H9 (cell line): ENCODE measurements around the gene LRRC23. TPM values are rescaled to one million over a fixed set of nuclear protein-coding genes. Genes with fewer than 3 reads are reported as not detected.

Experiments
- DNase-seq: peaks from one replicate; pipeline ENCODE4 v3.0.0-alpha.2; 2017
- H2AFZ ChIP-seq: one replicate; pipeline ENCODE4 v1.6.1; 2013; ENCODE audit warnings: mild to moderate bottlenecking, low read length, control low read depth, moderate library complexity
- H2AK5ac ChIP-seq: 2 replicates; pipeline ENCODE4 v1.6.1; 2013; ENCODE audit warnings: low read length, control low read depth, mixed read lengths; ENCODE audit not compliant: insufficient read length
- H2BK120ac ChIP-seq: one replicate; pipeline ENCODE4 v1.6.1; 2013; ENCODE audit warnings: low read depth, mild to moderate bottlenecking, low read length, control low read depth, inconsistent platforms; ENCODE audit not compliant: poor library complexity, severe bottlenecking
- H2BK12ac ChIP-seq: 2 replicates; pipeline ENCODE4 v1.6.1; 2013; ENCODE audit warnings: low read length, control low read depth, mixed read lengths, low read depth; ENCODE audit not compliant: insufficient read length
- H2BK15ac ChIP-seq: 2 replicates; pipeline ENCODE4 v1.6.1; 2013; ENCODE audit warnings: low read depth, low read length, control low read depth
- H2BK20ac ChIP-seq: one replicate; pipeline ENCODE4 v1.6.1; 2013; ENCODE audit warnings: low read depth, mild to moderate bottlenecking, low read length, control low read depth, inconsistent platforms; ENCODE audit not compliant: poor library complexity, severe bottlenecking
- H2BK5ac ChIP-seq: 2 replicates; pipeline ENCODE4 v1.6.1; 2013; ENCODE audit warnings: low read length, control low read depth, mixed read lengths; ENCODE audit not compliant: insufficient read length
- H3K14ac ChIP-seq: 2 replicates; pipeline ENCODE4 v1.6.1; 2013; ENCODE audit warnings: low read length, control low read depth; ENCODE audit not compliant: insufficient read depth
- H3K18ac ChIP-seq: 2 replicates; pipeline ENCODE4 v1.6.1; 2013; ENCODE audit warnings: low read depth, mild to moderate bottlenecking, mixed read lengths, low read length, control low read depth; ENCODE audit not compliant: insufficient read length
- H3K23ac ChIP-seq: 2 replicates; pipeline ENCODE4 v1.6.1; 2013; ENCODE audit warnings: low read length, control low read depth, mixed read lengths, low read depth; ENCODE audit not compliant: insufficient read length
- H3K23me2 ChIP-seq: 2 replicates; pipeline ENCODE4 v1.6.1; 2013; ENCODE audit warnings: low read depth, mild to moderate bottlenecking, mixed read lengths, low read length, control low read depth; ENCODE audit not compliant: insufficient read length, poor library complexity, severe bottlenecking
- H3K27ac ChIP-seq: 2 replicates; pipeline ENCODE4 v1.5.1; 2013; ENCODE audit warnings: low read length, control low read depth, mixed read lengths, low read depth; ENCODE audit not compliant: insufficient read length
- H3K27me3 ChIP-seq: 2 replicates; pipeline ENCODE4 v1.6.1; 2013; ENCODE audit warnings: low read length, control low read depth, inconsistent platforms; ENCODE audit not compliant: insufficient read depth
- H3K4ac ChIP-seq: 2 replicates; pipeline ENCODE4 v1.6.1; 2013; ENCODE audit warnings: low read depth, mild to moderate bottlenecking, control low read depth, inconsistent platforms, low read length, moderate library complexity
- H3K4me1 ChIP-seq: 2 replicates; pipeline ENCODE4 v1.6.1; 2013; ENCODE audit warnings: low read length, control low read depth, inconsistent platforms; ENCODE audit not compliant: insufficient read depth
- H3K4me2 ChIP-seq: 2 replicates; pipeline ENCODE4 v1.6.1; 2013; ENCODE audit warnings: low read length, control low read depth, mixed read lengths; ENCODE audit not compliant: insufficient read length, insufficient read depth
- H3K56ac ChIP-seq: 2 replicates; pipeline ENCODE4 v1.6.1; 2013; ENCODE audit warnings: low read depth, mild to moderate bottlenecking, mixed read lengths, low read length, control low read depth; ENCODE audit not compliant: insufficient read length
- H3K79me1 ChIP-seq: 2 replicates; pipeline ENCODE4 v1.6.1; 2013; ENCODE audit warnings: low read depth, mild to moderate bottlenecking, moderate library complexity, low read length, control low read depth, inconsistent platforms; ENCODE audit not compliant: insufficient read depth, poor library complexity, severe bottlenecking
- H3K79me2 ChIP-seq: 2 replicates; pipeline ENCODE4 v1.6.1; 2013; ENCODE audit warnings: low read length, control low read depth, inconsistent platforms; ENCODE audit not compliant: insufficient read depth
- H3K9ac ChIP-seq: 2 replicates; pipeline ENCODE4 v1.6.1; 2013; ENCODE audit warnings: low read length, control low read depth, mixed read lengths; ENCODE audit not compliant: insufficient read length; ENCODE audit errors: extremely low read depth
- H3K9me3 ChIP-seq: one replicate; pipeline ENCODE4 v1.6.1; 2013; ENCODE audit warnings: low read depth, low read length, inconsistent platforms; ENCODE audit not compliant: control insufficient read depth
- H3T11ph ChIP-seq: one replicate; pipeline ENCODE4 v1.6.1; 2013; ENCODE audit warnings: mild to moderate bottlenecking, low read length, control low read depth, inconsistent platforms
- H4K20me1 ChIP-seq: one replicate; pipeline ENCODE4 v1.6.1; 2013; ENCODE audit not compliant: control insufficient read depth, insufficient read length, insufficient read depth
- H4K5ac ChIP-seq: 2 replicates; pipeline ENCODE4 v1.6.1; 2013; ENCODE audit warnings: low read depth, mild to moderate bottlenecking, mixed read lengths, low read length, control low read depth; ENCODE audit not compliant: insufficient read length
- H4K8ac ChIP-seq: replicated peaks from 2 replicates; pipeline ENCODE4 v1.6.1; 2013; ENCODE audit warnings: low read length, control low read depth, mixed read lengths, low read depth; ENCODE audit not compliant: insufficient read length
- H4K91ac ChIP-seq: 2 replicates; pipeline ENCODE4 v1.6.1; 2013; ENCODE audit warnings: low read depth, mild to moderate bottlenecking, moderate library complexity, mixed read lengths, low read length, control low read depth; ENCODE audit not compliant: insufficient read length
- H3K27ac Mint-ChIP-seq, 3 experiments: 2 replicates in 2 of 3; 3 replicates in 1 of 3; pipeline ENCODE4 v1.8.0; 2020 to 2021; ENCODE audit warnings: mixed read lengths in 3 of 3, mild to moderate bottlenecking in 1 of 3, moderate library complexity in 1 of 3
- H3K27me3 Mint-ChIP-seq: 2 replicates; pipeline ENCODE4 v1.8.0; 2021; ENCODE audit warnings: low read depth, mild to moderate bottlenecking, moderate library complexity, mixed read lengths
- H3K36me3 Mint-ChIP-seq, 3 experiments: 2 replicates in 2 of 3; 3 replicates in 1 of 3; pipeline ENCODE4 v1.8.0; 2020 to 2021; ENCODE audit warnings: low read depth in 3 of 3, mixed read lengths in 3 of 3; ENCODE audit not compliant: insufficient read depth in 1 of 3
- H3K4me1 Mint-ChIP-seq, 2 experiments: 2 replicates each; pipeline ENCODE4 v1.8.0; 2020; ENCODE audit warnings: mixed read lengths in 2 of 2
- H3K4me3 Mint-ChIP-seq, 2 experiments: 2 replicates in 1 of 2; 3 replicates in 1 of 2; pipeline ENCODE4 v1.8.0; 2020 to 2021; ENCODE audit warnings: mild to moderate bottlenecking in 2 of 2, mixed read lengths in 2 of 2, moderate library complexity in 1 of 2
- H3K9me3 Mint-ChIP-seq, 2 experiments: 2 replicates in 1 of 2; 3 replicates in 1 of 2; pipeline ENCODE4 v1.8.0; 2020; ENCODE audit warnings: mild to moderate bottlenecking in 2 of 2, mixed read lengths in 2 of 2, moderate library complexity in 1 of 2
- WGBS: extraction: QIAGEN DNeasy Blood & Tissue Kit; methylation state at CpG from one replicate; pipeline ENCODE4 v1.1.7; 2013; ENCODE audit warnings: missing lambda C conversion rate, low lambda C conversion rate, mixed read lengths; ENCODE audit not compliant: insufficient read length; ENCODE audit errors: extremely low coverage; 5-methylcytosine and 5-hydroxymethylcytosine counted together
- total RNA-seq: library from RNA; stranded (reverse); gene quantifications from 2 replicates; pipeline ENCODE4 v1.2.1, GENCODE V29; 2021
- TF ChIP-seq, protein P1 (sequence below): fragments of 200-600 bp; sonication (generic); conservative IDR thresholded peaks from 3 replicates; pipeline ENCODE4 v1.8.0; 2021; ENCODE audit warnings: antibody characterized with exemption, mild to moderate bottlenecking

The LRRC23 gene
- total RNA-seq, 1 experiment from 2014 or later = 2.1 TPM

DNA sequence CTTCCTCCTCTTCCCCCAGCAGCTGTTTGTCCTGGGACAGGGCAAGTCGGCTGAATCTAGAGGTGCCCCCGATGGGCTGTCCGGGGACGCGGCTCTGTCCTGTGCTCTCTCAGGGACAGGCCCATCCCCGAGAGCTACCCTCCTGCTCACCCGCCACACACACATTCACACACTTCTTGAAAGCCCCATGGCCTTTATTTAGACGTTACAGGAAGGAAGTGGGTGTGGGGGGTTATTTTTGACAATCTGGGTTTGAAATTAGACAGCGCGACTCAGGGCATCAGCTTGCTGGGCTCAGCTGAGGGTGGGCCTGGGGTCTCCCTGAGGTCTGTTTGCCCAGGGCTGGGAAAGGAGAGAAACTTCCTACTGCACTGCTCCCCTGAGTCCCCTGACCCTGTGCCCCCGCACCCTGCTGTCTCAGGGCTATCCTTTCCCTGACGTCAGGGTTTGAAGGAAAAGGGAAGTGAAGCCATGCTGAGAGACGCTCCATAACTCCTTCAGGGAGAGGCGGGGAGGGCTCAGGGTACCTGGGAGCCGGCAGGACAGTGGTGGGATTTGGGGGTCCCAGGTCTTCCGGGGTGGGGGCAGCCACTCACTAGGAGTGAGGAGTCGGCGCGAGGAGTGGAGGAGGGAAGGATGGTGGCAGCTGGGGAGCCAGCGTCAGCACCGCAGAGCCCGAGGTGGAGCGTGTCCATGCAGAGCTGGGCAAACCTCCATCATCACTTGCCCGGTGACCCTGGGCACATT lies 54.6 kb downstream of the LRRC23 start:
- Histone ChIP-seq H3K4me2 (no peak overlapping the region), H3K14ac (no peak overlapping the region), H2BK12ac (no peak overlapping the region), H4K8ac (no peak overlapping the region), H2BK20ac (no peak overlapping the region), H2AK5ac (no peak overlapping the region), H3K9me3 (no peaks in the 10 kb centered on the region), H3K4me1 (peaks cover 6% of the 10 kb centered on the region; the same call in 1 of the 2 replicates), H2BK15ac (no peak overlapping the region), H3K23me2 (peaks cover 17% of the 10 kb centered on the region), H2BK5ac (no peak overlapping the region), H3K4ac (no peak overlapping the region), H3K79me2 (no peaks in the 10 kb centered on the region; the same call in 1 of the 2 replicates), H3T11ph (no peak overlapping the region), H2BK120ac (no peak overlapping the region), H3K27me3 (no peaks in the 10 kb centered on the region), H2AFZ (no peak overlapping the region), H3K18ac (no peak overlapping the region), H3K27ac (no peak overlapping the region), H4K20me1 (no peaks in the 10 kb centered on the region), H4K5ac (no peak overlapping the region), H3K79me1 (no peaks in the 10 kb centered on the region), H4K91ac (no peak overlapping the region), H3K23ac (no peak overlapping the region), H3K56ac (no peak overlapping the region), H3K9ac (no peak overlapping the region)
- no CpG with 5 or more reads among the region's 24 CpGs for WGBS
- Mint-ChIP-seq H3K9me3 (no peaks in the 10 kb centered on the region), H3K36me3 (peaks cover 0 to 9% (median 0%) of the 10 kb centered on the region in 3 experiments; a peak in 4 of 7 replicates), H3K27me3 (no peaks in the 10 kb centered on the region; the same call in 1 of the 2 replicates), H3K4me1 (peaks cover 30 to 44% of the 10 kb centered on the region in 2 experiments), H3K4me3 (no peak overlapping the region; a peak in 1 of 5 replicates), H3K27ac (peak overlapping the region in 1 of 3 experiments; percentile 83; a peak in 3 of 7 replicates)
- TF ChIP-seq, protein P1, sequence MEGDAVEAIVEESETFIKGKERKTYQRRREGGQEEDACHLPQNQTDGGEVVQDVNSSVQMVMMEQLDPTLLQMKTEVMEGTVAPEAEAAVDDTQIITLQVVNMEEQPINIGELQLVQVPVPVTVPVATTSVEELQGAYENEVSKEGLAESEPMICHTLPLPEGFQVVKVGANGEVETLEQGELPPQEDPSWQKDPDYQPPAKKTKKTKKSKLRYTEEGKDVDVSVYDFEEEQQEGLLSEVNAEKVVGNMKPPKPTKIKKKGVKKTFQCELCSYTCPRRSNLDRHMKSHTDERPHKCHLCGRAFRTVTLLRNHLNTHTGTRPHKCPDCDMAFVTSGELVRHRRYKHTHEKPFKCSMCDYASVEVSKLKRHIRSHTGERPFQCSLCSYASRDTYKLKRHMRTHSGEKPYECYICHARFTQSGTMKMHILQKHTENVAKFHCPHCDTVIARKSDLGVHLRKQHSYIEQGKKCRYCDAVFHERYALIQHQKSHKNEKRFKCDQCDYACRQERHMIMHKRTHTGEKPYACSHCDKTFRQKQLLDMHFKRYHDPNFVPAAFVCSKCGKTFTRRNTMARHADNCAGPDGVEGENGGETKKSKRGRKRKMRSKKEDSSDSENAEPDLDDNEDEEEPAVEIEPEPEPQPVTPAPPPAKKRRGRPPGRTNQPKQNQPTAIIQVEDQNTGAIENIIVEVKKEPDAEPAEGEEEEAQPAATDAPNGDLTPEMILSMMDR = no peak
- no peak for DNase-seq
